Lower leg skin (tissue), 3 donors: Measurements from ENCODE around the gene HERC2.
"Not testable (repeated sequence)": the region's sequence is repeated elsewhere in the genome, so short reads cannot be mapped to it uniquely, and the experiment has no call there.

Experiments
- POLR2A ChIP-seq, 2 donors: fragments of 450-650 bp; IDR thresholded peaks; one replicate each; pipeline ENCODE4 v1.6.1; 2016 to 2017; ENCODE audit warnings: antibody characterized with exemption in 2 of 2, mild to moderate bottlenecking in 1 of 2, moderate library complexity in 1 of 2
- TF ChIP-seq, protein P1 (sequence below), 3 donors: fragments of 450-650 bp; IDR thresholded peaks; one replicate each; pipeline ENCODE4 v1.5.1; 2016; ENCODE audit warnings: antibody characterized with exemption in 3 of 3, mild to moderate bottlenecking in 3 of 3, moderate library complexity in 2 of 3

DNA sequence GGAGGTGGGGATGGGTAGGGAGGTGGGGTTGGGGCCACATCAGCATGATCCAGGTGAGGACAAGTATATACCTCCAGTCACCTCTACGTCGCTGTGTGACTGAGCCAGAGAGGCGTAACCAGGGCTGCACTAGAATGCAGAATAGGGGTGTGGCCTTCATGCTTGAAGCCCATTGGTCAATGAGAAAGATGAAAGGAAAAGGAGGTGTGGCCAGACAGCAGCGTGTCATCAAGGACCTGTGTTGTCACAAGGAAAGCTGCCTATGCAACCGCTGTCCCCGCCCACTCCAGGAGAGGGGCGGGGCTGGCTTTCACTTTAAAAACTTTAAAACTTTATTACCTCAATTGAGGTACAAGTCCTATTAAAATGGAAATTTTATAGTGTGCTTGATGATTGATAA is 36.0 kb upstream of the HERC2 start, which contains the start of gene GOLGA6L24:
- TF ChIP-seq, protein P1, sequence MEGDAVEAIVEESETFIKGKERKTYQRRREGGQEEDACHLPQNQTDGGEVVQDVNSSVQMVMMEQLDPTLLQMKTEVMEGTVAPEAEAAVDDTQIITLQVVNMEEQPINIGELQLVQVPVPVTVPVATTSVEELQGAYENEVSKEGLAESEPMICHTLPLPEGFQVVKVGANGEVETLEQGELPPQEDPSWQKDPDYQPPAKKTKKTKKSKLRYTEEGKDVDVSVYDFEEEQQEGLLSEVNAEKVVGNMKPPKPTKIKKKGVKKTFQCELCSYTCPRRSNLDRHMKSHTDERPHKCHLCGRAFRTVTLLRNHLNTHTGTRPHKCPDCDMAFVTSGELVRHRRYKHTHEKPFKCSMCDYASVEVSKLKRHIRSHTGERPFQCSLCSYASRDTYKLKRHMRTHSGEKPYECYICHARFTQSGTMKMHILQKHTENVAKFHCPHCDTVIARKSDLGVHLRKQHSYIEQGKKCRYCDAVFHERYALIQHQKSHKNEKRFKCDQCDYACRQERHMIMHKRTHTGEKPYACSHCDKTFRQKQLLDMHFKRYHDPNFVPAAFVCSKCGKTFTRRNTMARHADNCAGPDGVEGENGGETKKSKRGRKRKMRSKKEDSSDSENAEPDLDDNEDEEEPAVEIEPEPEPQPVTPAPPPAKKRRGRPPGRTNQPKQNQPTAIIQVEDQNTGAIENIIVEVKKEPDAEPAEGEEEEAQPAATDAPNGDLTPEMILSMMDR (IDR thresholded peaks at IDR 0.05): not testable (repeated sequence)
- TF ChIP-seq POLR2A (IDR thresholded peaks at IDR 0.05): not testable (repeated sequence)
